ENCODE results near the gene TEPSIN. TPM values are rescaled to one million over a fixed set of nuclear protein-coding genes. Genes with fewer than 3 reads are reported as not detected.
A peak's percentile ranks its signal among the peaks of the same experiment; 100 is the strongest.

The TEPSIN gene
- total RNA-seq, 4 donors from 2014 or later: 38.0 to 156 (median 79.4) TPM

DNA sequence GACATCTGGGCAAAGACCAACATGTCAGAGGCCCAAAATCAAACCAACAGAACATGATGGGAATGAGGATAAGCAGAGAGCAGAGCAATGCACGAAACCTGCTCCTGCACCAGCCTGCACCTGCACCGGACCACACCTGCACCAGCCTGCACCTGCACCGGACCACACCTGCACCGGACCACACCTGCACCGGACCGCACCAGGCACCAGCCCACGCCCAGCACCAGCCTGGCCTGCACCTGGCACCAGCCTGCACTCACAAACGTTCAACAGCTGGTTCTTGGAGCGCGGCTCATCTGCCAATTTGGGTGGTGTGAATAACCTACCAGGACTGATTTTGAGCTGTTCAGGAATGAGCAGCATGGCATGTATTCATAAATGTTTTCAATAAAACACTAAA, 34.3 kb downstream of the TEPSIN start:
- TF ChIP-seq, protein P1, sequence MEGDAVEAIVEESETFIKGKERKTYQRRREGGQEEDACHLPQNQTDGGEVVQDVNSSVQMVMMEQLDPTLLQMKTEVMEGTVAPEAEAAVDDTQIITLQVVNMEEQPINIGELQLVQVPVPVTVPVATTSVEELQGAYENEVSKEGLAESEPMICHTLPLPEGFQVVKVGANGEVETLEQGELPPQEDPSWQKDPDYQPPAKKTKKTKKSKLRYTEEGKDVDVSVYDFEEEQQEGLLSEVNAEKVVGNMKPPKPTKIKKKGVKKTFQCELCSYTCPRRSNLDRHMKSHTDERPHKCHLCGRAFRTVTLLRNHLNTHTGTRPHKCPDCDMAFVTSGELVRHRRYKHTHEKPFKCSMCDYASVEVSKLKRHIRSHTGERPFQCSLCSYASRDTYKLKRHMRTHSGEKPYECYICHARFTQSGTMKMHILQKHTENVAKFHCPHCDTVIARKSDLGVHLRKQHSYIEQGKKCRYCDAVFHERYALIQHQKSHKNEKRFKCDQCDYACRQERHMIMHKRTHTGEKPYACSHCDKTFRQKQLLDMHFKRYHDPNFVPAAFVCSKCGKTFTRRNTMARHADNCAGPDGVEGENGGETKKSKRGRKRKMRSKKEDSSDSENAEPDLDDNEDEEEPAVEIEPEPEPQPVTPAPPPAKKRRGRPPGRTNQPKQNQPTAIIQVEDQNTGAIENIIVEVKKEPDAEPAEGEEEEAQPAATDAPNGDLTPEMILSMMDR (IDR thresholded peaks at IDR 0.05): no peak
- TF ChIP-seq POLR2A (IDR thresholded peaks at IDR 0.05): no peak

DNA sequence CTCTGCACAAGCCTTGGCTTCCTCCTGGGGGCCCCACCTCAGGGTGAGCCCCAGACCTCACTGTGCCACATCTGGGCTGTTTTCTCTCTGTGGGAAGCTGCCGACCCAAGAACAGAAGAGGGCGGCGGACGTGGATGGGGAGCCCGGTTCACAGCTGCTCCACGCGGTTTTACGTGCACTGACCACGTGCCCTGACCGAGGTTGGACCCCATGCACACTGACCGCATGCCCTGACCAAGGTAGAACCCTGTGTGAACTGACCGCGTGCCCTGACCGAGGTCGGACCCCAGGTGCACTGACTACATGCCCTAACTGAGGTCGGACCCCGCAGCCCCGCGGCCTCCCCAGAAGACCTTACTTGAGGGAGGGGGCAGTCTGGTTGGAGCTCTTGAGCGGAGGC, 35.7 kb downstream of the TEPSIN start:
- no peaks in the 10 kb centered on the region for H3K4me1 ChIP-seq
- DNase-seq: no peak
- no peak overlapping the region for H3K27ac ChIP-seq
- H3K36me3 ChIP-seq: no peaks in the 10 kb centered on the region
- TF ChIP-seq POLR2A (IDR thresholded peaks at IDR 0.05): no peak
- TF ChIP-seq, protein P1 (IDR thresholded peaks at IDR 0.05): no peak
- H3K4me3 ChIP-seq: no peak overlapping the region
- H3K27me3 ChIP-seq: no peaks in the 10 kb centered on the region
- no peaks in the 10 kb centered on the region for H3K9me3 ChIP-seq

More for the DNA sequence above, 34.3 kb downstream of the TEPSIN start:
- no peak for DNase-seq
- Histone ChIP-seq H3K9me3 (no peaks in the 10 kb centered on the region), H3K36me3 (no peaks in the 10 kb centered on the region), H3K27ac (no peak overlapping the region), H3K4me3 (no peak overlapping the region), H3K27me3 (no peaks in the 10 kb centered on the region), H3K4me1 (no peaks in the 10 kb centered on the region)

DNA sequence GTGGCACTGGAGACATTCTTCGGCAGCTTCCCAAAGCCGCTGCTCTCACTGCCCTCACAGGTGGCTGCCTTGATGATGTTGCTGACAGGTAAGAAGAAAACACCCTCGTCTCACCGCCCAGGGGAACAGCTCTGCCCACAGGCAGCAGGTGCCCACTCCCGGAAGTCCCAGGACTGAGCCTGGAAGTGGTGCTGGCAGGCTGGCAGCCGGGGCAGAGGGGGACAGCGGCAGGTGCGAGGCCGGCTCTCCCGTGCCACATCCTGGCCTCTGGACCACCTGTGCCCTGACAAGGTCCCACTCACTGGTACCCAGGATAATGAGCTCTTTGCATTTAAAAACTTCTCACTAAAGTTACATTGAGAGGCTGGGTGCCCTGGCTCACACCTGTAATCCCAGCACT, 36.5 kb downstream of the TEPSIN start:
- TF ChIP-seq, protein P1 (IDR thresholded peaks at IDR 0.05): no peak
- TF ChIP-seq POLR2A (IDR thresholded peaks at IDR 0.05): no peak
- DNase-seq: no peak
- H3K4me3 ChIP-seq: no peak overlapping the region
- no peaks in the 10 kb centered on the region for H3K4me1 ChIP-seq
- no peaks in the 10 kb centered on the region for H3K36me3 ChIP-seq
- H3K27ac ChIP-seq: no peak overlapping the region
- no peaks in the 10 kb centered on the region for H3K27me3 ChIP-seq
- no peaks in the 10 kb centered on the region for H3K9me3 ChIP-seq

DNA sequence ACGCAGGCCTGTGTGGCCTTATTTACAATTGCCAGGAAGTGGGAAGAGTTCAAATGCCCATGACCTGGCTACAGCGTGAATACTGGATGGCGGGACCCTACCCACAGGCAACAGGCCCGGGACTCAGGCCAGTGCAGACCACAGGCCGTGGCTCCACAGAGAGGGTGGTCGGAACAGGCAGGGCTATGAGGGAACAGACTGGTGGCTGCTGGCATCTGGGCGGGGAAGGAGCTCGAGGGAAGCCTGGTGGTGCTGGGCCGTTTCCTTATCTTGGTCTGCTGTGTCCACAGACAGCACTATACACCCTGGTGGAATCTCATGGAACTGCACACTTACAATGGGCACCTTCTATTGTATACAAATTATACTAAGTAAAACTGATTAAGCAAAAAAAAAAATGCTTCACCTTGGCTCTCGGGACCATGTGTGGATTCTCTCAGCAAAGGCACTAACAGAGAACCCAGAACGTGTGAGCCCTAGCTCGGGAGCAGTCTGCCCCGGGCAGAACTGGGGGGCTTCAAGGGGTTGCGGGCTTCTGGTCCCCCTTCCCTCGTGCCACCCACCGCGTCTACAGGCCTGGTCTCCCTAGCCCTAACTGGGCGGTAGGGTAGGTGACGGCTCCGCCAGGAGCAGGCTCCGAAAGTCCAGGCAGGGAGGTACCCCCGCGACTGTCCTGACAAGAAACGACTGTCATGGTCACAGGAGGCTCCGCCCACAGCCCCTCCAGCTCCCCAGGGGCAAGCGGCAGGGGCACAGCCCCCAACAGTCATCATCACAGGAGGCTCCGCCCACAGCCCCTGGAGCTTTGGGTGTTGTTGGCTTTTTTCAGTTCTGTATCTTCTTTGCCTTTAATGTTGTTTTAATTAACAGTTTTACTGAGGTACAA, 37.9 kb downstream of the TEPSIN start:
- no peaks in the 10 kb centered on the region for H3K36me3 ChIP-seq
- H3K4me3 ChIP-seq: no peak overlapping the region
- DNase-seq: peak in 1 of 3 donors; percentile 71
- TF ChIP-seq, protein P1 (IDR thresholded peaks at IDR 0.05): peak in 5 of 6 experiments; percentile 8 to 80 (median 69)
- TF ChIP-seq POLR2A (IDR thresholded peaks at IDR 0.05): no peak
- H3K9me3 ChIP-seq: no peaks in the 10 kb centered on the region
- no peak overlapping the region for H3K27ac ChIP-seq
- H3K27me3 ChIP-seq: no peaks in the 10 kb centered on the region
- H3K4me1 ChIP-seq: no peaks in the 10 kb centered on the region

DNA sequence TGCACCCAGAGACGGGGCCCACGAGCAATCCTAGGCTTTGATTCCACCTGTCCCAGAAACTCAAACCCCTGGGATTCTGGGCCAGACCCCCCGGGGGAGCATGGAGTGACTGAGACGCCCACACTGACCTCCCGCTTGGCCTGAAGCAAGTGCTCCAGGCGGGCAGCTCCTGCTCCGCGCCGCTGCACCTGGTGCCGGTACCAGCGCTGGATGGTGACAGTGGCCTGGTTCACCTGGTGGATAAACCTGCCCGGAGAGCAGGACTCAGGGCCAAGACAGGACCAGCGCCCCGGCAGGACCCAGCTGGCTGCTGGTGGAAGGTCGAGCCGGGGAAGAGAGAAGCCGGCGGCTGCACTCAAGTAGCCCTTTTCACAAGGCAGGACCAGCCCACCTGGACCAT, 38.7 kb downstream of the TEPSIN start:
- H3K27me3 ChIP-seq: no peaks in the 10 kb centered on the region
- no peak for DNase-seq
- H3K4me3 ChIP-seq: no peak overlapping the region
- TF ChIP-seq, protein P1 (IDR thresholded peaks at IDR 0.05): no peak
- TF ChIP-seq POLR2A (IDR thresholded peaks at IDR 0.05): no peak
- no peaks in the 10 kb centered on the region for H3K9me3 ChIP-seq
- no peaks in the 10 kb centered on the region for H3K36me3 ChIP-seq
- H3K4me1 ChIP-seq: no peaks in the 10 kb centered on the region
- H3K27ac ChIP-seq: no peak overlapping the region

Data from Peyer's patch (tissue), 4 donors.